Measurements from ENCODE around the gene CALML5. TPM values are rescaled to one million over a fixed set of nuclear protein-coding genes. Genes with fewer than 3 reads are reported as not detected.

The CALML5 gene
- total and polyA plus RNA-seq, 4 donors: not detected

- Histone ChIP-seq H3K9me3 (ENCODE audit: control insufficient read depth in 4 of 4, insufficient read depth in 3 of 4, low read length in 3 of 4) (no peaks in the 10 kb centered on the region), H3K4me3 (no peak overlapping the region), H3K36me3 (ENCODE audit: control insufficient read depth in 4 of 4, insufficient read depth in 4 of 4, low read length in 4 of 4) (no peaks in the 10 kb centered on the region), H3K4me1 (ENCODE audit: control insufficient read depth in 5 of 5, insufficient read depth in 5 of 5, low read length in 5 of 5) (peaks cover 0 to 31% (median 14%) of the 10 kb centered on the region in 5 donors), H3K27me3 (ENCODE audit: control insufficient read depth in 3 of 3, insufficient read depth in 3 of 3, low read length in 2 of 3) (no peaks in the 10 kb centered on the region), H3K9ac (ENCODE audit: insufficient read depth in 1 of 2, low read length in 2 of 2) (no peak overlapping the region), H3K27ac (ENCODE audit: low read depth in 1 of 2, low read length in 1 of 2) (no peak overlapping the region)
- WGBS, 2 donors: 90 to 91% methylated on average over 18 to 19 of the region's 19 CpGs
- TF ChIP-seq CTCF (IDR thresholded peaks at IDR 0.05; ENCODE audit: control extremely low read depth, extremely low read depth): no peak
- no peak for ATAC-seq (ENCODE audit: insufficient read depth, low FRiP score)
- DNase-seq: no peak
These were observed 7.6 kb upstream of the CALML5 start for GRCh38 chr10:5506751-5507648.

GRCh38 chr10:5506246-5506645, 6.9 kb upstream of the CALML5 start:
- H3K4me1 ChIP-seq (ENCODE audit: control insufficient read depth in 5 of 5, insufficient read depth in 5 of 5, low read length in 5 of 5): peaks cover 0 to 31% (median 14%) of the 10 kb centered on the region in 5 donors
- no peak overlapping the region for H3K9ac ChIP-seq (ENCODE audit: insufficient read depth in 1 of 2, low read length in 2 of 2)
- ATAC-seq (ENCODE audit: insufficient read depth, low FRiP score) (no peak), DNase-seq (no peak)
- no peak for TF ChIP-seq CTCF (IDR thresholded peaks at IDR 0.05; ENCODE audit: control extremely low read depth, extremely low read depth)
- H3K27ac ChIP-seq (ENCODE audit: low read depth in 1 of 2, low read length in 1 of 2): no peak overlapping the region
- no peaks in the 10 kb centered on the region for H3K9me3 ChIP-seq (ENCODE audit: control insufficient read depth in 4 of 4, insufficient read depth in 3 of 4, low read length in 3 of 4)
- no peaks in the 10 kb centered on the region for H3K27me3 ChIP-seq (ENCODE audit: control insufficient read depth in 3 of 3, insufficient read depth in 3 of 3, low read length in 2 of 3)
- H3K36me3 ChIP-seq (ENCODE audit: control insufficient read depth in 4 of 4, insufficient read depth in 4 of 4, low read length in 4 of 4): no peaks in the 10 kb centered on the region
- H3K4me3 ChIP-seq: no peak overlapping the region
- 53 to 67% methylated on average over 2 of the region's 2 CpGs for WGBS, 2 donors

GRCh38 chr10:5504146-5505072, 5.0 kb upstream of the CALML5 start:
- H3K4me3 ChIP-seq: no peak overlapping the region
- H3K27ac ChIP-seq (ENCODE audit: low read depth in 1 of 2, low read length in 1 of 2): peak overlapping the region in 1 of 2 donors; percentile 59
- DNase-seq: peak in 1 of 3 donors; percentile 6
- ATAC-seq (ENCODE audit: insufficient read depth, low FRiP score): no peak
- 71 to 74% methylated on average over 18 of the region's 18 CpGs for WGBS, 2 donors
- no peak overlapping the region for H3K9ac ChIP-seq (ENCODE audit: insufficient read depth in 1 of 2, low read length in 2 of 2)
- no peaks in the 10 kb centered on the region for H3K36me3 ChIP-seq (ENCODE audit: control insufficient read depth in 4 of 4, insufficient read depth in 4 of 4, low read length in 4 of 4)
- H3K4me1 ChIP-seq (ENCODE audit: control insufficient read depth in 5 of 5, insufficient read depth in 5 of 5, low read length in 5 of 5): peaks cover 0 to 40% (median 14%) of the 10 kb centered on the region in 5 donors
- no peak for TF ChIP-seq CTCF (IDR thresholded peaks at IDR 0.05; ENCODE audit: control extremely low read depth, extremely low read depth)
- H3K27me3 ChIP-seq (ENCODE audit: control insufficient read depth in 3 of 3, insufficient read depth in 3 of 3, low read length in 2 of 3): no peaks in the 10 kb centered on the region
- no peaks in the 10 kb centered on the region for H3K9me3 ChIP-seq (ENCODE audit: control insufficient read depth in 4 of 4, insufficient read depth in 3 of 4, low read length in 3 of 4)
